Parathyroid adenoma (tissue), 2 donors: Measurements from ENCODE around the gene TADA2B.

Experiments used
- H2AFZ ChIP-seq: fragments of 300-600 bp; sonication (generic); one replicate; pipeline ENCODE4 v1.7.0; 2017; ENCODE audit warnings: antibody characterized with exemption, mild to moderate bottlenecking
- H3K27ac ChIP-seq: fragments of 300-600 bp; sonication (generic); one replicate; pipeline ENCODE4 v1.7.0; 2017
- H3K27me3 ChIP-seq: fragments of 300-600 bp; sonication (generic); one replicate; pipeline ENCODE4 v1.7.0; 2017; ENCODE audit warnings: low read length; ENCODE audit not compliant: control insufficient read depth, insufficient read depth
- H3K36me3 ChIP-seq: fragments of 300-600 bp; sonication (generic); one replicate; pipeline ENCODE4 v1.7.0; 2017; ENCODE audit warnings: low read length; ENCODE audit not compliant: control insufficient read depth, insufficient read depth
- H3K4me1 ChIP-seq: fragments of 300-600 bp; sonication (generic); one replicate; pipeline ENCODE4 v1.7.0; 2017; ENCODE audit warnings: control low read depth
- H3K4me2 ChIP-seq: fragments of 300-600 bp; sonication (generic); one replicate; pipeline ENCODE4 v1.7.0; 2017; ENCODE audit warnings: low read length
- H3K4me3 ChIP-seq: fragments of 300-600 bp; sonication (generic); one replicate; pipeline ENCODE4 v1.7.0; 2017; ENCODE audit warnings: low read depth, low read length
- H3K79me2 ChIP-seq: fragments of 300-600 bp; sonication (generic); one replicate; pipeline ENCODE4 v1.7.0; 2017; ENCODE audit warnings: control low read depth
- H3K9ac ChIP-seq: fragments of 300-600 bp; sonication (generic); one replicate; pipeline ENCODE4 v1.7.0; 2017; ENCODE audit warnings: mild to moderate bottlenecking
- H3K9me3 ChIP-seq: fragments of 300-600 bp; sonication (generic); one replicate; pipeline ENCODE4 v1.7.0; 2017; ENCODE audit warnings: low read length; ENCODE audit not compliant: control insufficient read depth
- TF ChIP-seq, protein P1 (sequence below): fragments of 300-600 bp; sonication (generic); IDR thresholded peaks from one replicate; pipeline ENCODE4 v1.7.0; 2017; ENCODE audit warnings: antibody characterized with exemption, mild to moderate bottlenecking
- donor health status: primary hyperparathyroidism.

TADA2B gene

DNA sequence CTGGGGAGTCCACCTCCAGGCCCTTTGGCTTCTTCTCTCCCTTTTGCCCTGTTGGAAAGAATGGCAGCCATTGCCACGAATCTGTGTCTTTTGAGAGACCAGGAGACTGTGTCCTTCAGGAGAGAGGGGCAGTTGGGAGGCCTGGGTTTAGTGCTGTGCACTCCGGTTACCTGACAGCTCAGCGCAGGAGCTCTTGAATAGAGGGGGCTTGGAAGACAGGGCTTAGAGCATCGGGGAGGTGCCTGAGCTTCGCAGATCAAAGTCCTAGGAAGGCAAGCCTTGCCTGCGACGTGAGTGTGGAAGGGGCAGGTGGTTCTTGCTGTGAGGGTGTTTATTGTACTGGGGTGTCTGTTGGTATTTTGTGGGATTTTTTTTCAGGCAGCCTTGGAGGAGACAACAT is 41.9 kb upstream of the TADA2B start:
- H3K36me3 ChIP-seq = no peaks in the 10 kb centered on the region

DNA sequence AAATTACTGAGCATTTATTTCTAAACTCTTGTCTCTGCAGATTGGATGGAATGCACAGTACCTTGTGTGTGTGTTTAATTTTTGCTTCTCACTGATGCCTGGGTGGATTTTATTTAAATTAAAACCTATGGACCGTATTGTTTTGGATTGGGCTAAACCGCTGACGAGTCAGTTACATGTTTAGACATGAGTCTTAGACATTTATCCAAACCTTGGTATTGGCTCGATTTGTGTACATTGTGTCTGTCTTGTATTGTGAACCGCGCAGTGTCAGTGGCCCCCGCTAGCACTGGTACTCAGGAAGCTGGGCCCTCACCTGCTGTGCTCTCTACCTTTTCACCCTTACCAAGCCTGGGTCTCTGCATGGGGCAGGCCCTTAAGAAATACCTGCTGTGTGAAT is 40.8 kb upstream of the TADA2B start:
- no peaks in the 10 kb centered on the region for H3K4me1 ChIP-seq
- no peak overlapping the region for H3K4me2 ChIP-seq
- no peaks in the 10 kb centered on the region for H3K79me2 ChIP-seq
- no peak overlapping the region for H3K27ac ChIP-seq
- H3K9ac ChIP-seq = no peak overlapping the region
- no peak overlapping the region for H3K4me3 ChIP-seq
- no peaks in the 10 kb centered on the region for H3K27me3 ChIP-seq
- TF ChIP-seq, protein P1, sequence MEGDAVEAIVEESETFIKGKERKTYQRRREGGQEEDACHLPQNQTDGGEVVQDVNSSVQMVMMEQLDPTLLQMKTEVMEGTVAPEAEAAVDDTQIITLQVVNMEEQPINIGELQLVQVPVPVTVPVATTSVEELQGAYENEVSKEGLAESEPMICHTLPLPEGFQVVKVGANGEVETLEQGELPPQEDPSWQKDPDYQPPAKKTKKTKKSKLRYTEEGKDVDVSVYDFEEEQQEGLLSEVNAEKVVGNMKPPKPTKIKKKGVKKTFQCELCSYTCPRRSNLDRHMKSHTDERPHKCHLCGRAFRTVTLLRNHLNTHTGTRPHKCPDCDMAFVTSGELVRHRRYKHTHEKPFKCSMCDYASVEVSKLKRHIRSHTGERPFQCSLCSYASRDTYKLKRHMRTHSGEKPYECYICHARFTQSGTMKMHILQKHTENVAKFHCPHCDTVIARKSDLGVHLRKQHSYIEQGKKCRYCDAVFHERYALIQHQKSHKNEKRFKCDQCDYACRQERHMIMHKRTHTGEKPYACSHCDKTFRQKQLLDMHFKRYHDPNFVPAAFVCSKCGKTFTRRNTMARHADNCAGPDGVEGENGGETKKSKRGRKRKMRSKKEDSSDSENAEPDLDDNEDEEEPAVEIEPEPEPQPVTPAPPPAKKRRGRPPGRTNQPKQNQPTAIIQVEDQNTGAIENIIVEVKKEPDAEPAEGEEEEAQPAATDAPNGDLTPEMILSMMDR = no peak
- no peak overlapping the region for H2AFZ ChIP-seq
- no peaks in the 10 kb centered on the region for H3K36me3 ChIP-seq
- H3K9me3 ChIP-seq = no peaks in the 10 kb centered on the region

More for the DNA sequence above, 41.9 kb upstream of the TADA2B start:
- TF ChIP-seq, protein P1 = no peak
- no peak overlapping the region for H2AFZ ChIP-seq
- H3K9me3 ChIP-seq = no peaks in the 10 kb centered on the region
- H3K79me2 ChIP-seq = no peaks in the 10 kb centered on the region
- no peak overlapping the region for H3K9ac ChIP-seq
- H3K27me3 ChIP-seq = no peaks in the 10 kb centered on the region
- no peak overlapping the region for H3K4me3 ChIP-seq
- no peak overlapping the region for H3K27ac ChIP-seq
- no peaks in the 10 kb centered on the region for H3K4me1 ChIP-seq
- no peak overlapping the region for H3K4me2 ChIP-seq

DNA sequence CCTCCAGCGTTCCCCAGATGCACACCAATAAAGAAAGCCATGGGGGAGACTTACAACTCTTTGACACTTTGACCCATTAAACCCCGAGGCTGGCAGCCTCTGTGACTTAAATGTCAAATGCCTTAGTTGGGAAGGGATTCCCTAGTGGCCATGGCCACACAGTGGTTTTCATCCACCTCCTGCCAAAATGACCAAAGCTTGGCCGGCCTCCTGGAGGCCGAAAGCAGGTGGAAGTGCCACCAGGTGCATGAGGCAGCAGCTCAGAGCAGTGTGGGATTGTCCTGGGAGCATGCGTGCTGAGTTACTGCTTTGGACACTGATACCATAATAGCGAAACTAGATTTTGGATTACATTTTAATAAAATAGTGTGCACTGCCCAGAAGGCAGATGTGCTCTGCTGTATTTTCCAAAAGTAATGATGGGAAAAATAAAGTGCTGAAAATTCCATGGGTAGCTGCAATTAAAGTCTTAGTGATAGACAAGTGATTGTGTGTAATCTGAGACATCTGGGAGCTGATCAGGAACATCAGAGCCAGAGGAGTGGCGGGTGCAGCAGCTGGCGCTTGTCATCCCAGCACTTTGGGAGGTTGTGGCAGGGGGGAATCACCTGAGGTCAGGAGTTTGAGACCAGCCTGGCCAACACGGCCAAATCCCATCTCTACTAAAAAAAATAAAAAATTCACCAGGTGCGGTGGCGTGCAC is 39.8 kb upstream of the TADA2B start:
- no peak overlapping the region for H3K9ac ChIP-seq
- no peaks in the 10 kb centered on the region for H3K79me2 ChIP-seq
- H3K4me2 ChIP-seq = no peak overlapping the region
- no peak overlapping the region for H3K27ac ChIP-seq
- no peaks in the 10 kb centered on the region for H3K9me3 ChIP-seq
- no peak overlapping the region for H2AFZ ChIP-seq
- H3K4me1 ChIP-seq = no peaks in the 10 kb centered on the region
- no peak overlapping the region for H3K4me3 ChIP-seq
- TF ChIP-seq, protein P1 = no peak
- H3K27me3 ChIP-seq = no peaks in the 10 kb centered on the region
- H3K36me3 ChIP-seq = no peaks in the 10 kb centered on the region

DNA sequence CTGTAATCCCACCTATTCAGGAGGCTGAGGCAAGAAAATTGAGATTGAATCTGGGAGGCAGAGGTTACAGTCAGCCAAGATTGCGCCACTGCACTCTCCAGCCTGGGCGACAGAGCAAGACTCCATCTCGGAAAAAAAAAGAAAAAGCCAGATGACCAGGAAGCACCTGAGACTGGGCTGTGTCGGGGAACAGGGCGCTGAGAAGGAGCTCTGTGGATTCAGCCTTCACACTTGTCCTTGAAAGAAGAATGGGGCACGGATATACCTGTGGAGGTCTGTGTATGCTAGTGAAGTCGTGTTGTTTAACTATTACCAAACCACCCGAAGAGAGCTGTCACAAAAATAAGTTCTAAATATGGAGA is 39.3 kb upstream of the TADA2B start:
- no peak overlapping the region for H3K4me3 ChIP-seq
- H2AFZ ChIP-seq = no peak overlapping the region
- H3K9me3 ChIP-seq = no peaks in the 10 kb centered on the region
- TF ChIP-seq, protein P1 = no peak
- no peaks in the 10 kb centered on the region for H3K4me1 ChIP-seq
- H3K27me3 ChIP-seq = no peaks in the 10 kb centered on the region
- no peak overlapping the region for H3K27ac ChIP-seq
- no peaks in the 10 kb centered on the region for H3K36me3 ChIP-seq
- no peak overlapping the region for H3K4me2 ChIP-seq
- no peaks in the 10 kb centered on the region for H3K79me2 ChIP-seq
- H3K9ac ChIP-seq = no peak overlapping the region

DNA sequence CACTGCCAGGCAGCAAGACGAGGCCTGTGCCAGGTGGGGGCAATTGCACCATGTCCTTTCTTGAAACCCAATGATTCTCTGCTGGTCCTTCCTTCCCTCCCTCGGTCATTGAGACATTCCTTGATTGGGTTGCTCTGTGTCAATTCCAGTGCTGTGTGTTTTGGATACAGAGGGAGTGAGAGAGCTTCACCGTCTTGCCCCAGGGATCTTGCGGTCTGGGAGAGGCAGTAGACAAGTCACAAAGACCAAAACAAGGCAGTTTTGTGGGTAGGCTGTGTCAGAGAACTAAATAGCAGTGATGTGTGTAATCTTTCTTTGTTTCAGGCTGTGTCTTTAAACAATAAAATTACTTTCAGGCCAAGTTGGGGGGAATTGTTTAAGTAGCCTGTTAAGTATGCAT is 38.8 kb upstream of the TADA2B start:
- H3K27ac ChIP-seq = no peak overlapping the region
- TF ChIP-seq, protein P1 = no peak
- no peaks in the 10 kb centered on the region for H3K4me1 ChIP-seq
- H3K4me3 ChIP-seq = no peak overlapping the region
- H3K9ac ChIP-seq = no peak overlapping the region
- no peaks in the 10 kb centered on the region for H3K27me3 ChIP-seq
- no peak overlapping the region for H3K4me2 ChIP-seq
- H3K79me2 ChIP-seq = no peaks in the 10 kb centered on the region
- H2AFZ ChIP-seq = no peak overlapping the region
- H3K9me3 ChIP-seq = no peaks in the 10 kb centered on the region
- H3K36me3 ChIP-seq = no peaks in the 10 kb centered on the region
